GM12878 (cell line): ENCODE results near the gene SIK2. TPM values are rescaled to one million over a fixed set of nuclear protein-coding genes. Genes with fewer than 3 reads are reported as not detected.

Experiments
- ATAC-seq: fragments of 200-7000 bp; cut with Tn5 transposase; 3 replicates; pipeline ENCODE4 v1.9.1; 2020; ENCODE audit warnings: mild to moderate bottlenecking, moderate library complexity
- BruUV-seq: library from RNA; stranded (reverse); fragments of 400-500 nt; replicated peaks from 2 replicates; lab custom pipeline; 2021; lab: Mats Ljungman, UMichigan
- CTCF ChIA-PET: fragments of 300-600 bp; sonication (Branson Sonifier 250); formaldehyde crosslinking; extraction: SDS; loops from one replicate; lab custom pipeline; 2021; ENCODE audit warnings: inconsistent platforms; lab: Yijun Ruan, JAX
- POLR2A ChIA-PET: fragments of 350-600 bp; formaldehyde crosslinking; extraction: SDS; loops from one replicate; lab custom pipeline; 2021; ENCODE audit warnings: inconsistent platforms; lab: Charles Lee
- RAD21 ChIA-PET: fragments of 300-600 bp; sonication (Branson Sonifier 250); formaldehyde crosslinking; loops from one replicate; lab custom pipeline; 2023; ENCODE audit warnings: antibody characterized with exemption; ENCODE audit not compliant: unreplicated experiment; lab: Charles Lee
- SMC1A ChIA-PET: fragments of 300-600 bp; sonication (Branson Sonifier 250); formaldehyde crosslinking; loops from one replicate; lab custom pipeline; 2023; ENCODE audit not compliant: unreplicated experiment, uncharacterized antibody; lab: Charles Lee
- DNase-seq: peaks from one replicate; pipeline ENCODE4 v3.0.0-alpha.2; 2011; ENCODE audit warnings: low read depth, low spot score
- FAIRE-seq: peaks from 3 replicates; lab custom pipeline; 2011; peaks lifted over from hg19 to GRCh38; lab: Jason Lieb, UNC
- H2AFZ ChIP-seq: 2 replicates; pipeline ENCODE4 v1.6.0; 2011; ENCODE audit warnings: low read depth, low read length, control low read depth; ENCODE audit not compliant: control insufficient read depth
- H3K27ac ChIP-seq: 2 replicates; pipeline ENCODE4 v1.5.1; 2011; ENCODE audit warnings: control low read depth; ENCODE audit not compliant: control insufficient read depth, insufficient read depth
- H3K27me3 ChIP-seq, 2 experiments: replicated peaks in 1 of 2; 2 replicates each; pipeline versions ENCODE4 v1.6.0 to v1.6.1; 2011; ENCODE audit warnings: low read length in 1 of 2; ENCODE audit not compliant: control insufficient read depth in 2 of 2, insufficient read depth in 2 of 2
- H3K36me3 ChIP-seq, 2 experiments: 2 replicates each; pipeline ENCODE4 v1.5.1; 2011; ENCODE audit warnings: low read length in 1 of 2; ENCODE audit not compliant: control insufficient read depth in 2 of 2, insufficient read depth in 2 of 2
- H3K4me1 ChIP-seq: 2 replicates; pipeline ENCODE4 v1.6.1; 2011; ENCODE audit warnings: mild to moderate bottlenecking, low read length, moderate library complexity, mixed read lengths; ENCODE audit not compliant: control insufficient read depth, insufficient read depth
- H3K4me2 ChIP-seq: 2 replicates; pipeline ENCODE4 v1.6.0; 2011; ENCODE audit warnings: control low read depth; ENCODE audit not compliant: control insufficient read depth, insufficient read depth
- H3K4me3 ChIP-seq: fragments of 200-600 bp; sonication (generic); 2 replicates; pipeline ENCODE4 v1.5.1; 2016
- H3K79me2 ChIP-seq: 2 replicates; pipeline ENCODE4 v1.6.0; 2011; ENCODE audit warnings: low read length; ENCODE audit not compliant: control insufficient read depth, insufficient read depth
- H3K9ac ChIP-seq: 2 replicates; pipeline ENCODE4 v1.8.0; 2011; ENCODE audit warnings: low read length, control low read depth, mixed read lengths; ENCODE audit not compliant: control insufficient read depth, insufficient read depth
- H3K9me3 ChIP-seq: replicated peaks from 3 replicates; pipeline ENCODE4 v1.5.1; 2011; ENCODE audit warnings: mild to moderate bottlenecking, low read length; ENCODE audit not compliant: control insufficient read depth, insufficient read depth
- H4K20me1 ChIP-seq: 2 replicates; pipeline ENCODE4 v1.6.0; 2011; ENCODE audit not compliant: control insufficient read depth, insufficient read depth
- BCL11A ChIP-seq: IDR thresholded peaks from 2 replicates; pipeline ENCODE4 v1.6.1; 2011; ENCODE audit warnings: low read depth, low read length
- BRCA1 ChIP-seq: IDR thresholded peaks from 2 replicates; pipeline ENCODE4 v1.6.1; 2011; ENCODE audit warnings: low read depth, low read length, improper control_type of control experiment
- CREM ChIP-seq: IDR thresholded peaks from 2 replicates; pipeline ENCODE4 v1.6.1; 2014; ENCODE audit warnings: antibody characterized with exemption, low read depth
- E4F1 ChIP-seq: fragments of 450-650 bp; IDR thresholded peaks from 2 replicates; pipeline ENCODE4 v1.6.1; 2018; ENCODE audit warnings: borderline replicate concordance, mild to moderate bottlenecking; ENCODE audit not compliant: partially characterized antibody
- ETV6 ChIP-seq, 2 experiments: fragments of 450-650 bp in 1 of 2; IDR thresholded peaks in 1 of 2; conservative IDR thresholded peaks in 1 of 2; 2 replicates each; pipeline ENCODE4 v1.6.1; 2014; ENCODE audit warnings: antibody characterized with exemption in 1 of 2, borderline replicate concordance in 1 of 2, low read depth in 1 of 2, mild to moderate bottlenecking in 1 of 2, moderate library complexity in 1 of 2
- FOS ChIP-seq: IDR thresholded peaks from 3 replicates; pipeline ENCODE4 v1.6.1; 2011; ENCODE audit warnings: borderline replicate concordance; ENCODE audit not compliant: insufficient read length; ENCODE audit errors: extremely low read depth
- HDGF ChIP-seq: fragments of 450-650 bp; IDR thresholded peaks from 2 replicates; pipeline ENCODE4 v1.6.1; 2016; ENCODE audit warnings: antibody characterized with exemption
- IRF5 ChIP-seq: fragments of 450-650 bp; IDR thresholded peaks from 2 replicates; pipeline ENCODE4 v1.6.1; 2017; ENCODE audit warnings: borderline replicate concordance
- JUNB ChIP-seq: IDR thresholded peaks from 2 replicates; pipeline ENCODE4 v1.6.1; 2016; ENCODE audit warnings: antibody characterized with exemption, mild to moderate bottlenecking
- MAX ChIP-seq: IDR thresholded peaks from 2 replicates; pipeline ENCODE4 v1.6.1; 2012; ENCODE audit warnings: low read depth, low read length, improper control_type of control experiment
- NR2F1 ChIP-seq: fragments of 450-650 bp; conservative IDR thresholded peaks from 2 replicates; pipeline ENCODE4 v1.6.1; 2017; ENCODE audit warnings: mild to moderate bottlenecking
- POLR2AphosphoS5 ChIP-seq: IDR thresholded peaks from 2 replicates; pipeline ENCODE4 v1.6.1; 2011; ENCODE audit warnings: mild to moderate bottlenecking, low read length, inconsistent platforms
- RFX5 ChIP-seq: IDR thresholded peaks from 2 replicates; pipeline ENCODE4 v1.6.1; 2011; ENCODE audit warnings: low read depth, low read length, improper control_type of control experiment
- SPI1 ChIP-seq: IDR thresholded peaks from 2 replicates; pipeline ENCODE4 v1.6.1; 2011; ENCODE audit warnings: low read depth, mild to moderate bottlenecking, low read length, moderate library complexity, borderline replicate concordance; ENCODE audit not compliant: insufficient read depth
- ZNF687 ChIP-seq: fragments of 450-650 bp; IDR thresholded peaks from 2 replicates; pipeline ENCODE4 v1.6.1; 2017; ENCODE audit warnings: mild to moderate bottlenecking, moderate library complexity
- WGBS: methylation state at CpG from one replicate; pipeline ENCODE4 v1.1.6; 2016; ENCODE audit warnings: low lambda C conversion rate; ENCODE audit not compliant: insufficient replicate concordance, insufficient coverage; ENCODE audit errors: missing lambda C conversion rate; 5-methylcytosine and 5-hydroxymethylcytosine counted together
- in situ Hi-C: fragments of 300-500 bp; cut with MboI; formaldehyde crosslinking; loops from 9 replicates; pipeline ENCODE4 v1.14.3; 2018; ENCODE audit warnings: mixed read lengths
- intact Hi-C: fragments of 100-400 bp; cut with micrococcal nuclease; formaldehyde crosslinking; loops from one replicate; pipeline ENCODE4 v1.14.2; 2022; ENCODE audit not compliant: unreplicated experiment
- polyA plus RNA-seq, 11 experiments: library from polyadenylated mRNA; depleted of rRNA in 4 of 11; unstranded in 6 of 11; stranded (reverse) in 5 of 11; fragments of >200 nt; fragmentation: Nextera tagmentation in 4 of 11; fragmentation: Illumina TruSeq in 1 of 11; extraction: Ambion mirVana in 4 of 11; extraction: Trizol in 1 of 11; gene quantifications; 1 replicate in 1 of 11; 2 replicates in 10 of 11; pipeline versions ENCODE4 v1.2.1 to v1.2.3, GENCODE V29; 2011 to 2016; ENCODE audit warnings: inconsistent platforms in 2 of 11, missing spikeins in 2 of 11, low read depth in 1 of 11
- total RNA-seq, 4 experiments: library from RNA; depleted of rRNA in 3 of 4; stranded (reverse); fragments of >200 nt in 3 of 4; fragmentation: Illumina TruSeq in 1 of 4; extraction: Trizol in 1 of 4; gene quantifications; 2 replicates each; pipeline versions ENCODE4 v1.2.1 to v1.2.3, GENCODE V29; 2013 to 2021

SIK2 gene
- total and polyA plus RNA-seq, 10 of the 15 experiments (the other 5 are each of a cell fraction or from before 2014, with no cell fraction given): 0.97 to 14.2 (median 4.5) TPM

- in situ Hi-C loops: no loop called here
- TF ChIP-seq BRCA1 (no peak), ETV6 (conservative IDR thresholded peaks at IDR 0.05 in 1 of 2, IDR thresholded peaks at IDR 0.05 in 1 of 2; ENCODE audit: borderline replicate concordance in 1 of 2, low read depth in 1 of 2) (no peak), ZNF687 (no peak), NR2F1 (no peak), POLR2AphosphoS5 (no peak), RFX5 (no peak), FOS (no peak), BCL11A (no peak), SPI1 (no peak), JUNB (no peak), MAX (no peak), HDGF (no peak), CREM (no peak), IRF5 (no peak), E4F1 (no peak)
Observed at GRCh38 chr11:111559800-111560464, 42.3 kb upstream of the SIK2 start.

More at GRCh38 chr11:111559800-111560464, 42.3 kb upstream of the SIK2 start:
- H3K4me1 ChIP-seq: no peaks in the 10 kb centered on the region
- ChIA-PET CTCF (interaction anchor here (1.4 to 5.0 kb wide), 3 partner anchors 9 to 275 kb away, joined by 4 to 24 read pairs (median 7); no protein-coding TSS in a partner anchor), POLR2A (interaction anchor here (0.5 kb wide), 1 partner anchor 383 kb away, joined by 3 read pairs; no protein-coding TSS in a partner anchor), RAD21 (no interaction called here), SMC1A (interaction anchor here (1.0 to 1.3 kb wide), 2 partner anchors 21 to 282 kb away, joined by 3 to 4 read pairs; no protein-coding TSS in a partner anchor)
- H3K4me3 ChIP-seq: no peak overlapping the region
- no peak overlapping the region for H3K9ac ChIP-seq
- H4K20me1 ChIP-seq: no peaks in the 10 kb centered on the region
- no peaks in the 10 kb centered on the region; the same call in 2 of the 3 replicates for H3K9me3 ChIP-seq
- H3K27ac ChIP-seq: no peak overlapping the region
- no TSS peak for BruUV-seq
- no peak overlapping the region for H3K4me2 ChIP-seq
- no peak overlapping the region for H2AFZ ChIP-seq
- H3K36me3 ChIP-seq: no peaks in the 10 kb centered on the region
- no peak for FAIRE-seq
- intact Hi-C loops: loop anchor here (10.0 kb wide), 1 partner anchor 425 kb away; no protein-coding TSS in a partner anchor
- 44% methylated on average over 11 of the region's 11 CpGs for WGBS
- no peaks in the 10 kb centered on the region for H3K79me2 ChIP-seq
- peaks cover 0 to 2% of the 10 kb centered on the region in 2 experiments; a peak in 1 of 4 replicates for H3K27me3 ChIP-seq
- no peak for DNase-seq
- ATAC-seq: no peak
